ENCODE data around the gene TDRD7.

Gene TDRD7

DNA sequence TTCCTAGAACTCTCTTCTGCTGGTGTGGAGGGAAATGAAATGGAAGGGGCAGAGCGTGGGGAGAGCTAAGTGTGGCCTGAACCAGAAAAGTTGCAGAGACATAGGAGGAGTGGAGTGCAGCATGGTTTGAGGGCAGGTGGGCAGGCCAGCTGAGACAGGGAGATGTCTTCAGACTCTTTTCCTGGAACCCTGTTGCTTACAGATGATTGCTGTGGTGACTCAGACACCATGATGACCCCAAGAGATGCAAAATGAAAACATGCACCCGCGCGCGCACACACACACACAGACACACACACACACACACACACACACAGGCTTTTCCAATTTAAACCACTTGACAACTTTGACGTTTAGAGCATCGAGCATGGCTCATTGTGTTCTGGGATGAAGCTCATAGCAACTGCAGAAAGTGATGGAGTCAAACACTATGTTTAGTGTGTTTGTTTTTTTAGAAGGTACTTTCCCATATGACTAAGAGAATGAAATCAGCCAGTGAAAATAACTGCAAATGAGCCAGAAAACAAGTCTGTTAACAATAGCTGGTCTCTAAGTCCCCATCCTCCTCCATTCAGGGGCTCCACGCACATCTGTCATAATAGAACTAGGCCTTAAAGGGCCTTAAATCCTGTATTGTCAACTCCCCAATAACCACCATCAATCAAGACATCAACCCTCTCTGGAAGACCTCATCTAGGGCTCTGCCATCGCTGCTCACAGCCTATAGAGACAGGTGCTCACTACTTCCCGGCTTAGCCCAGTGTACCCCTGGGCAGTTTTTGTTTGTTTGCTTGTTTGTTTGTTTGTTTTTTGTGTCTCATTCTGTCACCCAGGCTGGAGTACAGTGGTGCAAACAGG is 99.1 kb downstream of the TDRD7 start:
- no peak for DNase-seq

DNA sequence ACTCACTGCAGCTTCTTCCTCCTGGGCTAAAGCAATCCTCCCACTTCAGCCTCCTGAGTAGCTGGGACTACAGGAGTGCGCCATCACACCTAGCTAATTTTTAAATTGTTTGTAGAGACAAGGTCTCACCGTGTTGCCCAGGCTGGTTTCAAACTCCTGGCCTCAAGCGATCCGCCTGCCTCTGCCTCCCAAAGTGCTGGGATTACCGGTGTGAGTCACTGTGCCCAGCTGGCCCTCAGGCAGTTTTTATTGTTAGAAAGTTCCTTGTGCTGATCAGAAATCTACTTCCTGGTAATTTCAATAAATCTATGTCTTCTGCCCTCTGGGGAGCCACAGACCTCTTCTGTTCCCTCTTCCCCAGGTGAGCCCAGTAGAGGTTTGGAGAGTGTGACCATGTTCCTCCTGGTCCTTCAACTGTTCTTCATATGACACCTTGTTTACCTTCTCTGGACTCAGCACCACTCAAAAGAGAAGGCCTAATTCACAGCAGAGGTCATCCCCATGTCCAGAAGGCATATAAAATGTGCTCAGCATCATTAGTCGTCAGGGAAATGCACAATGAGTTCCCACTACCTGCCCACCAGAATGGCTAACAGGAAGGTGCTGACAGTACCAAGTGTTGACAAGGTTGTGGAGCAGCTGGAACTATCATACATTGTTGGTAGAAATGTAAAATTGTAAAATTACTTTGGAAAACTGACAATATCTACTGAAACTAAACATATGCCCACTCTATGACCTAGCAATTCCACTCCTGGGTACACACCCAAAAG is 99.9 kb downstream of the TDRD7 start:
- DNase-seq: no peak

GRCh38 chr9:97512966-97513560 is 101.2 kb downstream of the TDRD7 start:
- no peak for DNase-seq

DNA sequence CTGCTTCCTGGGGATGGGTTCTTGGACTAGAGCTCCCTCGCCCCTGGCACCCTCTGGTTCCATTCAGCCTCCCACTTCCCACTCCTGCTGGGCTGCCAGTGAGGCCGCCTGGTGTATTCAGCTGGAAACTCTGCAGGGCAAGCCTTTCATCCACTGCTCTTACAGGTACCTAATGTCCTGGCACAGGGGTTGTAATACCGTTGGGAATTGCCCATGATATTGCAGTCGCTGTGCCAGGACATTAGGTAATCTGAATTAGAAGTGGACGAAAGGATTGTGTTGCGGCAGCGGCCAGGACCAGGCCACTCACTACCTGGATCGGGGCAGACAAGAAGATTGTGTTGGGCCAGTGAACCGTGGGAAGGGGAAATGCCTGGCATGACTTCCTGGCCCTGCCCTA is 102.6 kb downstream of the TDRD7 start:
- no peak for DNase-seq

GRCh38 chr9:97515662-97516061 is 103.8 kb downstream of the TDRD7 start:
- DNase-seq: no peak

- DNase-seq: no peak
These were observed 104.2 kb downstream of the TDRD7 start for GRCh38 chr9:97516111-97516510.

GRCh38 chr9:97517331-97518089 is 105.6 kb downstream of the TDRD7 start:
- no peak for DNase-seq

DNA sequence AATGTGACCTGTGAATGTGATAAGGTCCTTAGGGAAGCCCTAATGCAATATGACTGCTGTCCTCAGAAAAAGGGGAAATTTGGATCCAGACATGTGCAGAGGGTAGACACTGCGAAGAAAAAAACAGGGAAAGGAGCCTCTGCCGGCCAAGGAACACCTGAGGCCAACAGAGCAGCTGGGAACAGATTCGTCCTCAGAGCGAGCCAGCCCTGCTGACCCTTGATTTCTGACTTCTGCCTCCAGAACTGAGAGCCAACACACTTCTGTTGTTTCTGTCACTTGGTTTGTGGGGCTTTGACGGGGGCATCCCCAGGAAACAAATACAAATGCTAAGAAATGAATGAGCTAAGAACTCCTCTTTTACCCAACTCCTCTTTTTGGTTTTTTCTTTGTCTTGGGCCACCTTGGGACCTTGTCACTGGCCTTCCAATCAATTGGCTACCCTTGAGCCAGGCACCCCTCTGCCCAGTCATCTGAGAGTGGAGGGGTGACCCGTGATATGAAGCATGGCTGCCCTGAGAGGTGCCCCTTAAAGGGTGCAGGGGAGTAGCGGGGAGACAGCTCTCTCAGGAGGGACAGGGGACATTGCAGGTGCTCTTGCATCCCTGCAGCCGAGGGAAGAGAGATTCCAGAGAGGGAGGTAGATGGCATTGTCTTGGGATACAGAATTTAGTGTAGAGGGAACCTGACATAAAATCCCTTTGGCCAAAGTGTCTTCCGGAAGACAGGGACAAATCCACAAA is 106.4 kb downstream of the TDRD7 start:
- DNase-seq: no peak

DNA sequence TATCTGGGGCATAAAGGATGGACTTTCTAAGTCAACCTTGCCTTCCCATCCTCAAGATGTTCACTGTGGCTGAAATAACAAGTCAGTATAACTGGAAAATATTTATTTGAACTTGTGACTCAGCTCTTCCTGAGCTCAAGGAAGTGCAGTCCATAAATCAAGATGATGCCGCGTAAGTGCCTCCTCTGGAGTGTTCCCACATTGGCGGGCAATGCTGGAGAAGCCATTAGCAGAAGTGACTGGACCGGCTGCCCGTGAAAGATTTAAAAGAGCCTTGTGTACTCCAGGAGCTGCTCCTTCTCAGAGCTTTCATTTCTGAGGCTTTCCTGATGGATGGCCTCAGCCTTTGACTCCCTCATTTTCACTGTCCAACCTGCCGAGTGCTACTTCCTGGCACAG is 107.0 kb downstream of the TDRD7 start:
- no peak for DNase-seq

GRCh38 chr9:97519441-97519970 is 107.6 kb downstream of the TDRD7 start:
- DNase-seq: no peak

GRCh38 chr9:97521576-97522333 is 109.9 kb downstream of the TDRD7 start:
- no peak for DNase-seq

DNA sequence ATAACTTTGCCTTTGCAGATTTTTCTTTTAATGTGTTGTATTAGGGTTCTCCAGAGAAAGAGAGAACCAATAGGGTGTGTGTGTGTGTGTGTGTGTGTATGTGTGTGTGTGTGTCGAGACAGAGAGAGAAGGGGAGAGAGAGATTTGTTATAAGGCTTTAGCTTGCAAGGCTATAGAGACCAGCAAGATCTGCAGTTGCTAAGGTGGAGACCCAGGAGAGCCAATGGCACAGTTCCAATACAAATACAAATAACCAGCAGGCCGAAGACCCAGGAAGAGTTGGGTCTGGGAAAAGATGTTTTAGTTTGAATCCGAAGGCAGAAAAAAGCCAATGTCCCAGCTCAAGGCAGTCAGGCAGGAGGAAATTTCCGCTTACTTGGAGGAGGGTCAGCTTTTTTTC is 112.5 kb downstream of the TDRD7 start:
- no peak for DNase-seq

DNA sequence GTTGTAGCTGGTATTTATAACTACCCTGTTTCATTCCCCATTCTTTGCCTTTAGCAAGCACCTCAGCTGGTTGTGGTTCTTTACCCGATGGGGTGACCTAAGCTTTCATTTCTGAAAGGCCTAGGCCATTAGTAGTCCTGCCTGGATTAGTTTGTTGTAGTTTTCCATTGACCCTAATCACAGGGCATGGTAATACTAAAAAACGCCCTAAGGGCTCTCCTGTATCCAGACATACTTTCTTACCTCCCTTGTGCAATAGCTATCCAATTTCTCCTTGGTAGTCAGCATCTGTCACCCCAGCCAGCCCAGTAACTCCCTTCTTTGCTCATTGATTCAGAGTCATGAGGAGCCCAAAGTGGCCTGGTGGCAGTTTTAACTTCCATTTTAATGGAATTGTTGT is 113.6 kb downstream of the TDRD7 start:
- DNase-seq: no peak

- no peak for DNase-seq
These were observed 115.1 kb downstream of the TDRD7 start for GRCh38 chr9:97526895-97527575.

GRCh38 chr9:97527626-97528528 is 116.0 kb downstream of the TDRD7 start:
- no peak for DNase-seq

- no peak for DNase-seq
These were observed 116.8 kb downstream of the TDRD7 start for GRCh38 chr9:97528529-97529230.

- peak; percentile 3 for DNase-seq
These were observed 117.6 kb downstream of the TDRD7 start for GRCh38 chr9:97529363-97530076.

GRCh38 chr9:97531888-97532376 is 120.0 kb downstream of the TDRD7 start:
- DNase-seq: no peak
